GM21786 (cell line): ENCODE data around the gene HAUS1.

Experiments used
- ATAC-seq: cut with Tn5 transposase; IDR thresholded peaks from one replicate; pipeline ENCODE4 v1.9.1; 2021; ENCODE audit not compliant: unreplicated experiment

HAUS1 gene

GRCh38 chr18:46104128-46104911, at the start of gene HAUS1:
TSS of gene HAUS1 (plus strand) at chr18:46104385. CDS start at chr18:46104412, 27 bp downstream.
- peak; percentile 97 for ATAC-seq

- ATAC-seq = peak; percentile 41
Observed at GRCh38 chr18:46054956-46055837, 49.0 kb upstream of the HAUS1 start.

- ATAC-seq = no peak
Observed at GRCh38 chr18:46055838-46056230, 48.4 kb upstream of the HAUS1 start.

GRCh38 chr18:46060359-46060841, 43.8 kb upstream of the HAUS1 start:
- ATAC-seq = no peak

GRCh38 chr18:46061387-46061786, 42.8 kb upstream of the HAUS1 start:
- ATAC-seq = no peak

GRCh38 chr18:46061796-46062195, 42.4 kb upstream of the HAUS1 start:
- no peak for ATAC-seq

- no peak for ATAC-seq
Observed at GRCh38 chr18:46062781-46063180, 41.4 kb upstream of the HAUS1 start.

GRCh38 chr18:46067438-46068007, 36.7 kb upstream of the HAUS1 start:
- ATAC-seq = no peak

- ATAC-seq = no peak
Observed at GRCh38 chr18:46068763-46069162, 35.4 kb upstream of the HAUS1 start.

GRCh38 chr18:46069524-46069923, 34.7 kb upstream of the HAUS1 start:
- no peak for ATAC-seq

- no peak for ATAC-seq
Observed at GRCh38 chr18:46070232-46070631, 34.0 kb upstream of the HAUS1 start.

- peak; percentile 26 for ATAC-seq
Observed at GRCh38 chr18:46070815-46071652, 33.2 kb upstream of the HAUS1 start.

- peak; percentile 59 for ATAC-seq
Observed at GRCh38 chr18:46071653-46072375, 32.4 kb upstream of the HAUS1 start, which contains the start of gene PSTPIP2. TSS of gene PSTPIP2 (minus strand) at chr18:46072260. CDS start at chr18:46072188, 72 bp downstream.

- ATAC-seq = no peak
Observed at GRCh38 chr18:46072376-46072867, 31.8 kb upstream of the HAUS1 start.

- ATAC-seq = no peak
Observed at GRCh38 chr18:46072959-46073358, 31.2 kb upstream of the HAUS1 start.

- ATAC-seq = no peak
Observed at GRCh38 chr18:46073474-46074331, 30.5 kb upstream of the HAUS1 start.

GRCh38 chr18:46079336-46079735, 24.8 kb upstream of the HAUS1 start:
- no peak for ATAC-seq

- no peak for ATAC-seq
Observed at GRCh38 chr18:46080156-46080555, 24.0 kb upstream of the HAUS1 start.

GRCh38 chr18:46084431-46084830, 19.8 kb upstream of the HAUS1 start:
- no peak for ATAC-seq
